ENCODE measurements around the gene ALG9.
A peak's percentile ranks its signal among the peaks of the same experiment; 100 is the strongest.

ALG9 gene

DNA sequence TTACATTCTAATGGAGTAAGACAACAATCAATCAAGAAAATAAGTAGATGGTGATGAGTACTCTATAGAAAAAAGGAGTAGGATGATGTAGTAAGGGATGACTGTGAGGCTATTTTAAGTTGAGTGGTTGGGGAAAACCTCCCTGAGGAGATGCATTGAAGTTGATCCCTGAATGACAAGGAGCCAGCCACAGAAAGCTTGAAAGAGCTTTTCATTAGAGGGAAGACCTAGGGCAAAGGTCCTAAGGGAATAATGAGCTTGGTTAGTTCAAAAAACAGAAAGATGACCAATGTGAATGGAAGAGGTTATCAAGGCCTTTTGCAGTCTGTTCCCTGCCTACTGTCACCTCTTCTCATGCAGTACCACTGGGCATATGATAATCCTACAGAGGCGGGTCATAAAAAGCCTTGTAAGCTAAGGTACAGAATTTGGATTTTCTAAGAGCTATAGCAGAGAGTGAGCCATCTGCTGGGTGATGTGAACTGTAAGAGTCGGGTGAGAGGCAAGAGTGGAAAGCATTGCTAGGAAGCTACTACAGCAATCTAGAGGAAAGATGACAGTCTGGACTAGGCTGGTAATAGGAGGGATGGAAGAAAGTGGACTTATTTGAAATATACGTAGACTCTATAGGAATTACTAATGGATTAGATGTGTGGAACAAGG, 108.3 kb downstream of the ALG9 start:
- peak; percentile 22 for DNase-seq

DNA sequence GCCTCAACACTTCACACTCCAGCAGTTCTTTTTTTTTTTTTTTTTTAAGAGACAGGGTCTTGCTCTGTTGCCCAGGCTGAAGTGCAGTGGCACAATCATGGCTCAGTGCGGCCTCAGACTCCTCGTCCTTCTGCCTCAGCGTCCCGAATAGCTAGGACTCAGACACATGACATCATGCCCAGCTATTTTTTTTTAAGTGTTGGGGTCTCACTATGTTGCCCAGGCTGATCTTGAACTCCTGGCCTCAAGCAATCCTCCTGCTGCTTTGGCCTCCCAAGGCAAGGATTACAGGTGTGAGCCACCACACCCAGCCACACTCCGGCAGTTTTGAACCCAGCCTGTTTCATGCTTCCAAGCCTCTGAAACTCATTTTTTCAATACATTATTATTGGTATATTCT, 108.9 kb downstream of the ALG9 start:
- DNase-seq, result no peak

DNA sequence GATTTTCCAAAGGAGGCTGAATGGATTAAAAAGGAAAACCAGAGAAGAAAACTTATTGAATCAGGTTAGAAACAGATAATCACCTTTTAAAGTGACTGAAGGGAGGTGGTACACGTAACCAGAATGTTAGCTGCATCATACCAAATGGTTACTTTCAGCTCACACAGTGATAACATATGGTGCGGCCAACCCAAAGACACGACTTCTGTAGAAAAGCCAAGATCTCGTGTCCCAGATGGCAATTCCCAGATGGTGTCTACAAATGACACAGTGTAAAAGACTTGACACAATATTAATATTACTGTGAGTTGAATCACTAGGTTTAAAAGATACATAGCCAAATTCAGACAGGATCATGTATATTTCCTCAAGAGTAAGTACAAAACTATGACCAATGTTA, 110.3 kb downstream of the ALG9 start:
- DNase-seq, result no peak

DNA sequence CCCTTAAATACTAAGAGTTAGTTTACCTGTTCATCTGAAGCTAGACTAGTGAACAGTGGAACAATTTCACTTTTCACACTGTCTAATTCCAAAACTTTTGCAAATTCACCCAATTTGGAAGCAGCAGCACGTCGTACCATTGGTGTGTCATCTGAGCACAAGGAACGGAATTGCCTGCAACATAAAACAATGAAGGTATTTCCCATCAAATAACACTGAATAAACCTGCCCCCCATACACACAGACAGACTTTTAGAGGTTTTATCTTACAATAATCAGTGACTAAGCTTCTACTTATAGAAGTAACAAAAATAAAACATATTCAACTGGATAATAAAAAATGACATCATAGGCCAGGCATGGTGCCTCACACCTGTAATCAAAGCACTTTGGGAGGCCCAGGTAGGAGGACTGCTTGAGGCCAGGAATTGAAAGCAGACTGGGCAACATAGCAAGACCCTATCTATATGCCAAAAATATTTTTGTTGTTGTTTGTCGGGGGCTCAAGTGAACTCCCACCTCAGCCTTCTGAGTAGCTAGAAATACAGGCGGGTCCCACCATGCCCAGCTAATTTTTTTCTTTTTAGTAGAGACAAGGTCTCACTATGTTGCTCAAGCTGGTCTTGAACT, 111.5 kb downstream of the ALG9 start:
- DNase-seq, result no peak

DNA sequence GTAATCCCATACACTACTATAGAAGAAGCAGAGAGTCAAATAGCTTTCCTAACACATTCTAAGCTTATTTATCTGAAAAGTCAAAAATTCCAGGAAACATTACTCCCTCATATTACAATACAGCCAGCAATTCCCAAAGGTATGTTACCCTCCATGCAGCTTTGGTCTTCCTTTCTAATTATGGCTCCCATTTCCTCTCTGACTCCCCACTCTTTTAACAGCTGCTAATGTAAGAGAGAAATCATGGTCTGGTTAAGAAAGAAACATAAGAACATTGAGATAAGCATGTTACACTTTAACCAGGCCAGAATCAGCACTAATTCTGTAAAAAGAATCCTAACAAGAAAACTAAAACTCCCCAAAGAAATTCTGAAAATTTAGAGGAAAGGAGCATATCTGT, 112.0 kb downstream of the ALG9 start:
- no peak for DNase-seq

DNA sequence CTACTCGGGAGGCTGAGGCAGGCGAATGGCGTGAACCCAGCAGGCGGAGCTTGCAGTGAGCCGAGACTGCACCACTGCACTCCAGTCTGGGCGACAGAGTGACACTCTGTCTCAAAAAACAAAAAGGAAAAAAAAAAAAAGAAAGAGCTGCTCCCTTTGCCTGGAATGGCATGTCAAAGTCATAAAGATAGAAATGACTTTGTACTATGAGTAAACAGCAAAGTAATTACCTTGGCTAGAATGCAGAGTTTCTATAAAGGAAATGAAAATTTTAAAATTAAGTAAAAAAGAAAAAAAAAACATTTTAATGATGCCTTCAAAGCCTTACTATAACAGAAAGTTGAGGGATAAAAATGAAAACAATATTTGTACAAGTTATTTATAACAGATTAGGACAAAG, 115.3 kb downstream of the ALG9 start:
- DNase-seq, result no peak

DNA sequence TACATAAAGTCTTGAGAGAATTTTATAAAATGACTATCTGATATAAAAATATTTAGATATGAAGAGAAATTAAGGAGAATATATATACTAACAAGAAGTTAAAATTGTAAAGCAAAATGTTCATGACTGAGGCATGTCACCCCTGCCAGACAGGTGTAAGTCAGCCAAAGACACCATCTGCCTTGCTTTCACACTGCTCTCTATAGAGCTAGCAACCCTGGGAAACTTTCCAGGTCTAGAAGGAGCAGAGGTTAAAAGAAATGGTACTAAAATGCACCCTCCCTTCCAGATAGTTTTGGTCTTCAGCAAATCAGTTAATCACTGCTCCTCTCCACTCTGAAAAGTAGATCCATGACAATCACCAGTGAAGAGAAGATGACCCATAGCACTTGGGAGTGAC, 121.7 kb downstream of the ALG9 start:
- no peak for DNase-seq

DNA sequence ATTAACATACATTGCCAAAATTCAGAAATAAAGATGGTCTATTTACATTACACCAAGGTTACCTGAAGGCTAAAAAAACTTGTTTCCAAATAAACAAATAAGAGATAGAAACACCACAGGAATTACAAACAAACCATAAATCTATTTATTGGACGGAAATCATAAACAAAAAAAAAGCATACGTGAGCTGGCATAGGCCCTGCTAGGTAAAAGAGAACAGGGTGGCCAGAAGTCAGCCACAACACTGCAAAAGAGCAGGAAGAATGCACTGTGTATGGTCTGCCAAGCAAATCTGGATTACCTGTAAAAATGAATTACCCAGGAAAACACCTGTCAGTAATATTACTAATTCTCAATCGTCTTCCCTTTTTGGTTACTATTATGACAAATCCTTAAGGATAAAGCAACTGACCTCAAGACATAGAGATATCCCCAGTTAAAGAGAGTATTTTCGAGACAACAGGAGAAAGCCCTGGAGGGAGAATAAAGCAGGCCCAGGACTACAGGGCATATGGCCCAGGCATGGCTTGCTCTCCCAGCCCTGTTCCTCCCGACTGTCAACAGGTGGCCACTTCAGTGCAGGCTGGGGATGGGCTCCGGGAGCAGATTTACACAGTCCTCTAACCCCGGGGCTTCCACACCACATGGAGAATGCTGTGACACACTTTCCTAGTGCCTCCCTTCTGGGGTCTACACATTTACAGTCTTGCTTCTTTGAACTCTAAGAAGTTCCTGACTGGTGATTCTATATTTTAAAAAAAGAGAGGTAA, 123.2 kb downstream of the ALG9 start:
- DNase-seq, result no peak

DNA sequence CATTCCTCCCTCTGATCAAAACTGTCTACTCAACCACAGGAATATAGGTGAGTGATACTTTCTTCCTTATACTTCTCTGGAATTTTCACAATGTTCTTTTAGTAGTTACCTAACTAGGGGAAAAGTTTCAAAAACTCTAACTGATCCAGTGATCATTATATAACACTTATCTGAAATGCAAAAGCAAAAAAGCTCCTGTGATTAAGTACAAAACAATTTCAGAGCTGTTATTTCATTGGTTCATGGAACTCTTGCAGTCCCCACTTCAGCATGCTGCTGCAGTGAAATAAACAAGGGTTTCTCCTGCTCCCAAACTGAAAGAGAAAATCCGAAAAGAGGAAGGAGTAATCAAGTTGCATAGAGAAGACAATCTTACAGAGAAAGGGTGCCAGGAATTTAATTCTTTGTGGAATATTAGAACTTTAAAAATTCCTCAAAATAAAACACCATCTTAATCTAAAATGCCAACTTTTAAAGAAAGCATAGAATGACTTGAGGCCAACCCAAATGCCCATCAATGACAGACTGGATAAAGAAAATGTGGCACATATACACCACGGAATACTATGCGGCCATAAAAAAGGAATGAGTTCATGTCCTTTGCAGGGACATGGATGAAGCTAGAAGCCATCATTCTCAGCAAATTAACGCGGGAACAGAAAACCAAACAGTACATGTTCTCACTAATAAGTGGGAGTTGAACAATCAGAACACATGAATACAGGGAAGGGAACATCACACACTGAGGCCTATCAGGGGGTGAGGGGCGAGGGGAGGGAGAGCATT, 125.5 kb downstream of the ALG9 start:
- no peak for DNase-seq

DNA sequence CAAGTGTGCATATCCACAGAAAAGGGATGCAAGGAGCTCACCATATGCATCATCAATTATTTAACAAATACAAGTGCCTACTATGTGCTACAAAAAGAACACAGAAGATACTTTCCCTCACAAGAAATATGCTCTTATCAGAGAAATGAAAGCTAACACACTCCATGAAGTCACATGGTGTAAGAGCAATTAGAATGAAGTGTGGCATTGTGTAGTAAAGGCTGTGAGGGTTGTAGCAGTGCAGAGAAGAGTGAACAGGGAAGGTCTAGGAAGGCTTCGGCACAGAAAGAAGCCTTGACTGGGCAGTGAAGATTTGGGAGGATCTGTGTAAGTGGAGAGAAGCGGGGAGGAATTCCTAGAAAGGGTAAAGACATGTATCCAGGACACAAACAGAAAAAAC, 127.7 kb downstream of the ALG9 start:
- DNase-seq, result no peak

DNA sequence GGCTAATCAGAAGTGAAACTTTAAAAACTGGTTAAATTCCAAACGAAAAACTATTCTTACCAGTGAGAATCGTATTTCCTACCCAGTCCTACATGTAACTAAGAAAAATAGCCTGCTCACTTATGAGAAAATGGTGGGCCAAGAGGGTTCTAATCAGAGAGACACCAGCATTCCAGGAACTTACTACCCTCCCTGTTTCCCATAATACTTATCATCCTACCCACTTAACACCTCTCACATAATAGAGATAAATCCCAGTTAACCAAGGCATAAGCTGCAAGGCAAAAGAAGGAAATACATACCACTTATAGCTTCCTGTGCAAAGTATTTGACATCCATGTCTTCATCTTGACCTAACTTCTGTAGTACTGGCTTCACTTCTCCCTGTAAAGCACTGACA, 129.6 kb downstream of the ALG9 start:
- no peak for DNase-seq

DNA sequence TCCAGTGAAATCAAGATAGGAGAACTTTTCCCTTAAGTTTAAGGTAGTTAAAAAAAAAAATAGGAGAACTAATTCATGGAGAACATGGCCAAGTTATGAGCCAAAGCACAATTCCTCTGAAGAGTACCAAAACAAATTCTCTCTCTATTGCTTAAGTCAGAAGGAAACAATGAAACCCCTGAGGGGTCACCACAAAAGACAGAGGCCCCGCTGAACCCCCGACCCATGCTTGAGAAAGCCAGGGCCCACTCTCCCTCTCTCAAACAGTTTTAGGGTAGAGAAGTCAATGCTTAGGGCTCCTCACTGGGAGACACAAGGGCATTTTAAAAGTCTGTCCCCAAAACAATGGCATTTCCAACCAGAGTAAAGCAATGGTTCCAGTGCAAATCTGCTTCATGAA, 132.1 kb downstream of the ALG9 start:
- DNase-seq, result no peak

DNA sequence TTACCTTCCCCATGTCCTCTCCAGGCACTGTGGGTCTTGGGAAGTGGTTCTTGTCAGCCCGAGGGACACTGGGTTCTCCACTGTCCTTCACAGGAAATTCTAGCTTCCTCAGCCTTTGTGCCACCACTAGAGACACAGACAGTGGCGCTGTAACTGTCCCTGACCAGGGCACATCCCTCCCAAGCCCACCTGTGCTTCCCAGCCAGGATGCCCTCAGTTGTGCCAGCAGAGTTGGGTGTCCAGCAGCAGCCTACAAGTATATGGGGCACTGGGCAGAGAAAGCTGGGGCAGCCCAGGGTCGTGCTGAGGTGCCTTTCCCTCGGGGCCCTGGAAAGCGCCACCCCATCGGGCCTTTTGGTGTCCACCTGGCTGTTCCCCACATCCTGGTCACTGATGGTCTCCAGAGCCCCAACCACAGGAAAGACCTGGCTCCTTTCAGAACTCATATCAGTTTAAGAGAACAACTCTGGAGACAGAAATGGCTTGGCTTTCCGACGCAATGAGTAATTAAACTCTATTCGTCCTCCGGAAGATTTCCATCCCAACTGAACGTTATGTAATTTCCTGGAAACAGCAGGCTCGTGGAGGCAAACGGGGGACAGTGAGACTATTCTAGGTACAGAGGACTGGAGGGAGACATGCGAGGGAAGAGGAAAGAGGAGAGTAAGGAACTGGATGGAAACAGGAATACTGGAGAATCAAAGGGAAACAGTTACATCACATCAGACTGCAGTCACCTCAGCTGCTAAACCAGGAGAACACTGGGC, 133.8 kb downstream of the ALG9 start:
- no peak for DNase-seq

DNA sequence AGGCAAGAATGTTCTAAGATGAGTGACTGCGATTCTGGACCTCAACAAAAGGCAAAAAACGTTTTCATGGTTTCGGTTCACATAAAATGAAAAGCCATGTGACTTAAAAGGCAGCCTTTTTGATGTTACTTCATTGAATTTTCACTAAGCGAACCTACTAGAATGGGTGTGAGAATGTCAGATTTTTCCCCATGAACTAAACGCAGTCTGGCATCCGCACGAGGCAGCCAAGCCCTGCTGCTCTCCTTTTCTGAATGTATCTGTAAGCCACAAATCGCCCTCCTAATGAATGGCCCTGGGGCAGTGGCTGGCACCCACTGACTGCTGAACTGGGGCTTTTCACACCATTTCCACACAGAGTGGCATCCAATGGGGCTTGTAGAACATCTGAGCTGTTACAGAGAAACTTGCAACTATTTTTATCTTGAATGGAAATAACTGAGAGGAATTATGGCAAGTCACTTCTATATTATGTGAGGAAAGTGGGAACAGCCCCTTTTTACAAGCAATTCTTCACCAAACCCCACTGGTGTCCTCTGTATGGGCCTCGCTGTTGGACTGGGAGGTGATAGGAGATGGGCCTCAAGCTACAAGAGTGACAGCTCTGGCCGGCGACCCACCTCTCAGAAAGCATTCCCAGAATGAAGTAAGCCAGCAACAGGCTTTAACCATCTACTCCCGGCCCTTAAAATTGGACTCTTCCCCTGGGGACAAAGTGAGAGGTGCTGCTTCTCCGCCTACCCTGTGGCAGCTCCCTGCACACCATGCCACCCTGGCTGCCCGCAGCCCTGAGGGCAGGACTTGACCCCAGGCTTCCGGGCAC, 134.5 kb downstream of the ALG9 start:
- DNase-seq, result no peak

Measured in OCI-M1 (cell line).